Measurements from ENCODE around the gene FAM241B. TPM values are rescaled to one million over a fixed set of nuclear protein-coding genes. Genes with fewer than 3 reads are reported as not detected.

FAM241B gene
- total RNA-seq, 2 donors from 2014 or later = 0.66 to 1.8 TPM

DNA sequence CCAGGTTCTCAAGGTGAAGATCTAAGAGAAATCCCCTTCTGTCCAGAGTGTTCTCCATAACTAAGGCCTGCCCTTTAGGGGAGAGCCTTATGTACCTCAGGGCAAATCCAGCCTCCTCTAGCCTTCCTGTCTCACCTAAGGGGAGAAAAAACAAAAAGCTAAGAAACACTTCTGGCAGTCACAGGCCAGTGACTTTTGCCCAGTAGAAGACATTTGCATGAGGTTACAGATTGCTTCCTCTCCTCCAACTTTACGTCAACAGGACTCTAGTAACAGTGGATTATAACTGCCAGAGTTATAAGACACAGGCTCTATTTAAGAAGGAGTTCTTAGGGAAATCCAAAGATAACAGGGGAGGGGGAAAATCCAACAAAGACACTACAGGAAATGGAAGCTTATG lies 15.9 kb upstream of the FAM241B start:
- 94 to 100% methylated on average over 1 of the region's 1 CpG for WGBS, 2 donors
- ATAC-seq (no peak), DNase-seq (no peak)
- intact Hi-C loops (cut with DNase I) = no loop called here
- H3K4me3 ChIP-seq = no peak overlapping the region
- no peak overlapping the region for H3K27ac ChIP-seq
- H3K4me1 ChIP-seq = no peaks in the 10 kb centered on the region
- H3K36me3 ChIP-seq (replicated peaks in 1 of 2; ENCODE audit: insufficient read depth in 1 of 2, low read depth in 2 of 2) = no peaks in the 10 kb centered on the region
- H3K9me3 ChIP-seq = peaks cover 0 to 10% (median 0%) of the 10 kb centered on the region in 3 donors
- no peaks in the 10 kb centered on the region for H3K27me3 ChIP-seq
- TF ChIP-seq, protein P1, sequence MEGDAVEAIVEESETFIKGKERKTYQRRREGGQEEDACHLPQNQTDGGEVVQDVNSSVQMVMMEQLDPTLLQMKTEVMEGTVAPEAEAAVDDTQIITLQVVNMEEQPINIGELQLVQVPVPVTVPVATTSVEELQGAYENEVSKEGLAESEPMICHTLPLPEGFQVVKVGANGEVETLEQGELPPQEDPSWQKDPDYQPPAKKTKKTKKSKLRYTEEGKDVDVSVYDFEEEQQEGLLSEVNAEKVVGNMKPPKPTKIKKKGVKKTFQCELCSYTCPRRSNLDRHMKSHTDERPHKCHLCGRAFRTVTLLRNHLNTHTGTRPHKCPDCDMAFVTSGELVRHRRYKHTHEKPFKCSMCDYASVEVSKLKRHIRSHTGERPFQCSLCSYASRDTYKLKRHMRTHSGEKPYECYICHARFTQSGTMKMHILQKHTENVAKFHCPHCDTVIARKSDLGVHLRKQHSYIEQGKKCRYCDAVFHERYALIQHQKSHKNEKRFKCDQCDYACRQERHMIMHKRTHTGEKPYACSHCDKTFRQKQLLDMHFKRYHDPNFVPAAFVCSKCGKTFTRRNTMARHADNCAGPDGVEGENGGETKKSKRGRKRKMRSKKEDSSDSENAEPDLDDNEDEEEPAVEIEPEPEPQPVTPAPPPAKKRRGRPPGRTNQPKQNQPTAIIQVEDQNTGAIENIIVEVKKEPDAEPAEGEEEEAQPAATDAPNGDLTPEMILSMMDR (IDR thresholded peaks at IDR 0.05) = no peak
- TF ChIP-seq POLR2A (IDR thresholded peaks at IDR 0.05) = no peak

DNA sequence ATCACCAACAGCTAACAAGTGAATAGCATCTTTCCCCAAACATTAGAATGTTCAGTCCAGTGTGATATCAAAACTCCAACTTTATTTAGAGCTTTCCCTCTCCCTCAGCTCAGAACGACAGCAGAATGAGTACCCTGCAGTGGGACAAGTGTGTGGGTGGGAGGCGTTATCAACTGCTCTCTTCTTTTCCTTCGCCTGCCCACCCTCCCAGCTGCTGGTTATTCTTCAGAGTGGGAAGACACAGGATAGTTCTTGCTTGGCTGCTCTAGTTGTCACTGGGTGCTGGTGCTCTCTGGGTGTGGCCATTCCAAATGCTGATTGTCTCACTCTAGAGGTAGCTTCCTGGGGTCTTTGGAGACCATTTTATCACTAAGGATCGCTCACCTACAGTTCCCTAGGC lies 13.7 kb upstream of the FAM241B start:
- Histone ChIP-seq H3K36me3 (replicated peaks in 1 of 2; ENCODE audit: insufficient read depth in 1 of 2, low read depth in 2 of 2) (no peaks in the 10 kb centered on the region), H3K27ac (no peak overlapping the region), H3K9me3 (no peaks in the 10 kb centered on the region), H3K27me3 (no peaks in the 10 kb centered on the region), H3K4me1 (no peaks in the 10 kb centered on the region), H3K4me3 (no peak overlapping the region)
- intact Hi-C loops (cut with DNase I) = no loop called here
- no peak for TF ChIP-seq POLR2A (IDR thresholded peaks at IDR 0.05)
- TF ChIP-seq, protein P1 (IDR thresholded peaks at IDR 0.05) = no peak
- WGBS, 2 donors = 60 to 61% methylated on average over 4 of the region's 4 CpGs
- ATAC-seq (no peak), DNase-seq (no peak)

DNA sequence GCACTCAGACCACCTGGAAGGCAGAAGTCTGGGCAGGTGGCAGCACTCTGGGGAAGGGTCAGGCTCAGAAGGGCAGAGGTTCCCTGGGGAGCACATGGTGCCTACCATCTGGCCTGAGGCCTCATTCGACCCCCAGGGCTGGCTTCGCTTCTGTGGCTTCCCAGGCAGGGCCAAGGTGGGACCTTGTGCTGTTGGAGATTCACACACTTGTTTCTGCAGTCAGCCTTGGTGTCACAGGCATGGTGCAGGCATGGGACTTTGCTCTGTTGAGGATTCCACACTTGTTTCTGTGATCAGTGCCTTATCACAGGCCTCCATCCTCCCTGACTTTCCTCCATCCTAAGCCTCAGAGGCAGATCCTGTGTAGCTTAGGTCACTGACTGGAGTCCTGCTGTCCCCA lies 11.3 kb upstream of the FAM241B start:
- TF ChIP-seq, protein P1 (IDR thresholded peaks at IDR 0.05) = no peak
- TF ChIP-seq POLR2A (IDR thresholded peaks at IDR 0.05) = no peak
- WGBS, 2 donors = 79% methylated on average over 2 of the region's 2 CpGs; no CpG with 5 or more reads in 1 of the 2 donors
- DNase-seq (no peak), ATAC-seq (no peak)
- Histone ChIP-seq H3K27me3 (no peaks in the 10 kb centered on the region), H3K36me3 (replicated peaks in 1 of 2; ENCODE audit: insufficient read depth in 1 of 2, low read depth in 2 of 2) (no peaks in the 10 kb centered on the region), H3K27ac (no peak overlapping the region), H3K4me1 (no peaks in the 10 kb centered on the region), H3K9me3 (no peaks in the 10 kb centered on the region), H3K4me3 (no peak overlapping the region)
- intact Hi-C loops (cut with DNase I) = no loop called here

DNA sequence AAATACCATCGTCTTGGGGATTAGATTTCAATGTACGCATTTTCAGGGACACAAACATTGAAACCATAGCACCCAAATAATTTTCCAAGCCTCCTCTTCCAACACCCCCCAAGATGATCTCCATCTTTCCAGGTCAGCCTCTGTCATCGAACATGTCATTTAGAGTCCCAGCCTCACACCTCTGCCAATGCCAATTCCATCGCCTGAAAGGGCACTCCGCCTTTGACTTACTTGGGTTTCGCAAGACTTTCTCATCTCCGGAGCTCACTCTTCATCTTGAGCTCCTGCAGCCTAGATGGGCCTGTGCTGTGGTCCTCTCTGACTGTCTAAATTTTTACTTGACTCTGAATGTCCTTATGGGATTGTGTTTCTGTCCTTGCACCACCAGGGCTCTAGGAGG lies 10.4 kb upstream of the FAM241B start:
- intact Hi-C loops (cut with DNase I) = no loop called here
- no peaks in the 10 kb centered on the region for H3K9me3 ChIP-seq
- WGBS, 2 donors = 74 to 87% methylated on average over 7 of the region's 7 CpGs
- no peak for DNase-seq
- no peaks in the 10 kb centered on the region for H3K27me3 ChIP-seq
- H3K4me3 ChIP-seq = no peak overlapping the region
- no peaks in the 10 kb centered on the region for H3K36me3 ChIP-seq (replicated peaks in 1 of 2; ENCODE audit: insufficient read depth in 1 of 2, low read depth in 2 of 2)
- ATAC-seq = no peak
- no peaks in the 10 kb centered on the region for H3K4me1 ChIP-seq
- no peak overlapping the region for H3K27ac ChIP-seq
- TF ChIP-seq, protein P1 (IDR thresholded peaks at IDR 0.05) = no peak
- TF ChIP-seq POLR2A (IDR thresholded peaks at IDR 0.05) = no peak

DNA sequence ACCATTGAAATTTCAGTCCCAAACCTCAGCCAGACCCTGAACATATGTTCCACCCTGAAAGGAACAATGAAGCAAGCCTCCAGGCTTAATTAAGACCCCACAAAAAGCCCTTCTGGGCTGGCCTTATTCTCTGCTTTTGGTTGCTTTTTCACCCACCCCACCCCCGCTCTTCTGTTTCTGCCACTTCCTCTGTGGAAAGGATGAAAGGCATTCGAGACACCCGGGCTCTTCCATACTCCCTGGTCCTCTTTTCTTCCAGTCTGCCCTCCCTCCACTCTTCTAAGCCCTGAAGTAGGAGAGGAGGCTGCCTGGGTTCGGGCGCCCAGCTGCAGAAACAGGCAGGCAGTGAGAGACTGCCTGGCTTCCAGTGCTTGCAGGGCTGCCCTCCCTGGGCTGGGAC lies 9.4 kb upstream of the FAM241B start:
- DNase-seq (no peak), ATAC-seq (no peak)
- Histone ChIP-seq H3K36me3 (replicated peaks in 1 of 2; ENCODE audit: insufficient read depth in 1 of 2, low read depth in 2 of 2) (no peaks in the 10 kb centered on the region), H3K27ac (no peak overlapping the region), H3K4me1 (no peaks in the 10 kb centered on the region), H3K27me3 (no peaks in the 10 kb centered on the region), H3K4me3 (no peak overlapping the region), H3K9me3 (no peaks in the 10 kb centered on the region)
- intact Hi-C loops (cut with DNase I) = no loop called here
- TF ChIP-seq POLR2A (IDR thresholded peaks at IDR 0.05) = no peak
- TF ChIP-seq, protein P1 (IDR thresholded peaks at IDR 0.05) = no peak
- WGBS, 2 donors = 54 to 56% methylated on average over 5 of the region's 5 CpGs

Measured in body of pancreas (tissue), 4 donors.